HFF-Myc (cell line): ENCODE data around the gene DENND1A.
"Not testable (repeated sequence)": the region's sequence is repeated elsewhere in the genome, so short reads cannot be mapped to it uniquely, and the experiment has no call there.

ENCODE experiments used
- DNase-seq: peaks from one replicate; pipeline ENCODE4 v3.0.0-alpha.2; 2011; ENCODE audit warnings: low read depth; ENCODE audit errors: extremely low read depth
- H3K4me3 ChIP-seq: replicated peaks from 2 replicates; pipeline ENCODE4 v1.5.1; 2011; ENCODE audit warnings: low read depth, mild to moderate bottlenecking, control low read depth, low read length
- TF ChIP-seq, protein P1 (sequence below): IDR thresholded peaks from 2 replicates; pipeline ENCODE4 v1.5.1; 2012; ENCODE audit warnings: mild to moderate bottlenecking, low read depth, low read length, control low read depth; ENCODE audit errors: missing control alignments

DENND1A gene

DNA sequence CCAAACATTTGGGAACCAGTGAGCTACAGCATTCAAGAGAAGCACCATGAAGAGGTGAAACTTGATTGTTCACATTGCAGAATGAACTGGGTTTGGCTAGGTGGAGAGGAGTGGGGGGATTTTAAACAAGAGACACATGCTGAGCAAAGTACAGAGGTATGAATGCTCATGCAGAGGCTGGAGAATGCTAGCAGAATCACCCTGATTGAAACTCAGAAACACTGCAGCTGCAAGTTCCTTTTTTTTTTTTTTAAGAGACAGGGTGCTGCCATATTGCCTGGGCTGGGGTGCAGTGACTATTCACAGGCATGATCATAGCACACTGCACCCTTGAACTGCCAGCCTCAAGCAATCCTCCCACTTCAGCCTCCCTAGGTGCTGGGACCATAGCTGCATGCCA, 35.1 kb downstream of the DENND1A start:
- no peak overlapping the region for H3K4me3 ChIP-seq
- no peak for DNase-seq
- TF ChIP-seq, protein P1, sequence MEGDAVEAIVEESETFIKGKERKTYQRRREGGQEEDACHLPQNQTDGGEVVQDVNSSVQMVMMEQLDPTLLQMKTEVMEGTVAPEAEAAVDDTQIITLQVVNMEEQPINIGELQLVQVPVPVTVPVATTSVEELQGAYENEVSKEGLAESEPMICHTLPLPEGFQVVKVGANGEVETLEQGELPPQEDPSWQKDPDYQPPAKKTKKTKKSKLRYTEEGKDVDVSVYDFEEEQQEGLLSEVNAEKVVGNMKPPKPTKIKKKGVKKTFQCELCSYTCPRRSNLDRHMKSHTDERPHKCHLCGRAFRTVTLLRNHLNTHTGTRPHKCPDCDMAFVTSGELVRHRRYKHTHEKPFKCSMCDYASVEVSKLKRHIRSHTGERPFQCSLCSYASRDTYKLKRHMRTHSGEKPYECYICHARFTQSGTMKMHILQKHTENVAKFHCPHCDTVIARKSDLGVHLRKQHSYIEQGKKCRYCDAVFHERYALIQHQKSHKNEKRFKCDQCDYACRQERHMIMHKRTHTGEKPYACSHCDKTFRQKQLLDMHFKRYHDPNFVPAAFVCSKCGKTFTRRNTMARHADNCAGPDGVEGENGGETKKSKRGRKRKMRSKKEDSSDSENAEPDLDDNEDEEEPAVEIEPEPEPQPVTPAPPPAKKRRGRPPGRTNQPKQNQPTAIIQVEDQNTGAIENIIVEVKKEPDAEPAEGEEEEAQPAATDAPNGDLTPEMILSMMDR: no peak

DNA sequence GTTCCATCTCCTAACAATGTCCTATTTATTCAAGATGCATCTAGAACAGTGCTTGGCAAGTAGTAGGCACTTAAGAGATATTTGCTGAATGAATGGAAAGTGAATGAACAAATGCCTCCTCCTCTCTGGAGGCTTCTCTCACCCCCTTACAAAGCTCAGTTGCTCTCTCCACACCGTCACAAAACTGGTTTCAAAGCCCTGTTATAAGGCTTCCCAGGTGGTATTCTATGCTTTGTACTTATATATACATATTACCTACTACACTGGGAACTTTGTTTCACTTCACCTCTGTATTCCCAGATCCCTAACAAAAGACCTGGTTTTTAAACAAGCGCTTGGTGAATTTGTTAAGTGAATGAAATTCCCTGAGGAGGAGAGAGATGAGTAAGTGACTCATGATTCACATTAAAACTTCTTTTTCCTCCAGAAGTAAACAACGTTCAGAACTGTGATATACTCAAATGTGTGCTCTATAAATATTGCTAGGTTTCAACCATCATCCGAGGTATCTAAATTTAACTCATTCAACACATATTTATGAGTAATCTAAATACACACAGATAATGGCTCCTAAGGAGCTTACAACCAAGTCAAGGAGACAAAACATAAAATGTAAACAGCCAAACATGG, 36.0 kb downstream of the DENND1A start:
- H3K4me3 ChIP-seq: no peak overlapping the region
- TF ChIP-seq, protein P1: no peak
- DNase-seq: no peak

DNA sequence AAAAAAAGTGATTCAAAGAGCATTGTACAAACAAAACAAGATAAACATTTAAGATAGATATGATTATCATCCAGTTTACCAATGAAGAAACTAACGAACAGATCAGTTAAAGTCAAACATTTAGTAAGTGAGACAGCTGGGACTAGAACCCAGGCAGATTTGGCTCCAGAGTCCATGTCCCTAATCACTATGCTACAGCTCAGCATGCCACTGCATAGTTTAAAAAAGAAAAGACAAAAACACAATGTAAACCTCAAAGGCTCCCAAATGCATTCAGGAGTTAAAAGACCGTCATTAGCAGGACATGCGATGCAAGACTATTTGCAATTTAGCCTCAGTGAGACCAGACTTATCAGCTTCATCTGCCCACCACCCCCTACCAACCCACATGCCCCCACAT, 36.8 kb downstream of the DENND1A start:
- no peak overlapping the region for H3K4me3 ChIP-seq
- TF ChIP-seq, protein P1: no peak
- no peak for DNase-seq

DNA sequence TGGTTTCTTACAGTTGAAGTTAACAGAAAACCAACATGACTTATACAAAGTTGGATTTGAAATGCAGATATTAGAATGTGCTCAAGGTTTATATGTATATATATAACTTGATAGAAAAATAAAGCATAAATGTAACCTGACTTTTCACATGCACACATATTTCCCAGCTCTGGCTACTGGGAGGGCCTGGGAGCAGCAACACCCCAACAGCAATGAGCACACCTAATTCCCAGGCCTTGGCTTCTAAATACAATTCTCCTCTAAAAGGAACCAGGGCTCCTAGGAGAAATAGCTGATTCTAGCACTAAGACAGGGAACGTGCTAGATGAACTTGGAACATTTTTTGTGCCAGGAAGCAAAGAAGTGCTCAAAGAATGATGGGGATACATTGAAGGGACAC, 42.1 kb downstream of the DENND1A start:
- no peak overlapping the region for H3K4me3 ChIP-seq
- TF ChIP-seq, protein P1: no peak

DNA sequence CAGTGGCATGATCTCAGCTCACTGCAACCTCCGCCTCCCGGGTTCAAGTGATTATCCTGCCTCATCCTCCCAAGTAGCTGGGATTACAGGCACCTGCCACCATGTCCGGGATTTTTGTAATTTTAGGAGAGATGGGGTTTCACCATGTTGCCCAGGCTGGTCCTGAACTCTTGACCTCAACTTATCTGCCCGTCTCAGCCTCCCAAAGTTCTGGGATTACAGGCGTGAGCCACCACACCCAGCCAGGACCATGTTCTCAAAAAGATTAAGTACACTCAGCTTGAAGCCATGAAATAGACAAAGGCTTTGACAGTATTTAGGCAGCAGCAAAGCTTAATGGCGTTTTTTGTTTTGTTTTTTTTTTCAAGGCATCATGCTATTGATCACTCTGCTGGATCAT, 44.1 kb downstream of the DENND1A start:
- H3K4me3 ChIP-seq, DNase-seq: not testable (repeated sequence)

More for the DNA sequence above, 42.1 kb downstream of the DENND1A start:
- no peak for DNase-seq

DNA sequence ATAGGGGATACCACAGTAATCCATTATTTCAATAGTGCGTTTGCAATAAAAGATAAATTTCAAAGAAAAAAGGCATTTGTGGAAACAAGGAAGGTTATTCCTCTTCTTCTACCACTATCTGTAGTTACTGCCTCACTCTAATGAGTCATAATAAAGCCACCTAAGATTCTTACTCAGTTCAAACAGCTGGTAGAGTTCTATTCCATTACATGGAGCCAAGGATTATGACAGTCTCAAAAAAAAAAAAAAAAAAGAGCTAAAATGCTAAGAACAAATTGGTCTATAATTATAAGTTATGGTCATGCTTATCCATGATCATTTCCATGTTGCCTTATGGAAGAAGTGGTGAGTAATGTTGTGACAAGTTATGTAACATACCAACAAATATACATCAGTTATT, 46.3 kb downstream of the DENND1A start:
- no peak for DNase-seq
- no peak overlapping the region for H3K4me3 ChIP-seq
- TF ChIP-seq, protein P1: no peak

DNA sequence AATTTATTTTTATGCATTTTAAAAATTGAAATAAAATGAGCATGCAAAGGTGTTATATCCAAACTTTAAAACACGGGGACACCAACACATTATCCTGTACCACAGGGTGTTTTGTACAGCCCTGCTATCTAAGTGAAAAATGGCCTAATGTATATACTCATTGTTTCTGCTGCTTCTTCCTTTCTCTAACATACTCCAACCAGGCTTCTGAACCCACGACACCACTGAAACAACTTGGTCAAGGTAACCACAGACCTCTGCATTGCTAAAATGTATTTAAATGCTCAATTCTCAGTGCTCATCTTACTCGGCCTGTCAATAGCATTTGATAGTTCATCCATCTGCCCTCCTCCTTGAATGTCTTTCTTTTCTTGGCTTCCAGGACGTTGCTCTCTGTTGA, 48.3 kb downstream of the DENND1A start:
- no peak for DNase-seq
- no peak overlapping the region for H3K4me3 ChIP-seq
- TF ChIP-seq, protein P1: no peak
